NCI-H69 (cell line): Measurements from ENCODE around the gene GLB1L2.

Experiments used
- DNase-seq: peaks from one replicate; lab custom pipeline; 2025; lab: John Stamatoyannopoulos, UW

Gene GLB1L2

GRCh38 chr11:134406264-134407185 lies 74.7 kb downstream of the GLB1L2 start:
- DNase-seq = no peak

- DNase-seq = peak; percentile 12
Measured at GRCh38 chr11:134407321-134407828, 75.6 kb downstream of the GLB1L2 start.

- no peak for DNase-seq
Measured at GRCh38 chr11:134407923-134408322, 76.1 kb downstream of the GLB1L2 start.

GRCh38 chr11:134409552-134410429 lies 78.0 kb downstream of the GLB1L2 start:
- DNase-seq = no peak

- DNase-seq = no peak
Measured at GRCh38 chr11:134410766-134411165, 79.0 kb downstream of the GLB1L2 start.

- peak; percentile 74 for DNase-seq
Measured at GRCh38 chr11:134412203-134413042, 80.6 kb downstream of the GLB1L2 start, which contains the start of gene B3GAT1. TSS of gene B3GAT1 (minus strand) at chr11:134412242. CDS start at chr11:134387659, 24,583 bp downstream.

- DNase-seq = no peak
Measured at GRCh38 chr11:134413043-134413825, 81.4 kb downstream of the GLB1L2 start.

- no peak for DNase-seq
Measured at GRCh38 chr11:134413826-134414731, 82.3 kb downstream of the GLB1L2 start.

- DNase-seq = peak; percentile 38
Measured at GRCh38 chr11:134414766-134415765, 83.3 kb downstream of the GLB1L2 start.

GRCh38 chr11:134416726-134417125 lies 84.9 kb downstream of the GLB1L2 start:
- DNase-seq = no peak

GRCh38 chr11:134417871-134418840 lies 86.4 kb downstream of the GLB1L2 start:
- DNase-seq = peak; percentile 28

- DNase-seq = no peak
Measured at GRCh38 chr11:134423106-134423505, 91.3 kb downstream of the GLB1L2 start.

GRCh38 chr11:134425413-134425812 lies 93.6 kb downstream of the GLB1L2 start:
- no peak for DNase-seq
